PC-9 (cell line): ENCODE results near the gene SUSD2.

Experiments
- EZH2 ChIP-seq: fragments of 200-600 bp; sonication (generic); IDR thresholded peaks from 2 replicates; pipeline ENCODE4 v1.8.0; 2017; ENCODE audit warnings: antibody characterized with exemption, low read depth
- TF ChIP-seq, protein P1 (sequence below): fragments of 200-600 bp; sonication (generic); conservative IDR thresholded peaks from 2 replicates; pipeline ENCODE4 v1.6.1; 2017; ENCODE audit warnings: mixed run types, antibody characterized with exemption, mild to moderate bottlenecking, moderate library complexity

DNA sequence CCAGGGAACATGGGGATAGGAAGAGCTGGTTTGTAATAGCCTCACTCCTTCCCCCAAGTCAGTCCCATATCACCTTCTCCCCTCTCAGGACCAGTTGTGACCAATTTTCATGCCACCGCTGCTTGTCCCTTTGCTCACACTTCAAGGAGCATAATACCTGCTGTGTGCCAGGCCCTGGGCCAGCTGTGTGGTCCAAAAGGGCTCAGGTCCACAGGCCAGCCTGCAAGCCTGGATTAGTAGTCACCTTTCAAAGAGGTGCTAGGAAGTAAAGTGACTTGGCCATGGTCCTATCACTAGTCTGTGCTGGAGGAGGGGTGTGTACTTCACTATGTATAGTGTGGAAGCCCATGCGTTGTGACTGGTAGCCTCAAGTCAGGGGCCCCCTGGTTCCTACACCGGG lies 38.5 kb upstream of the SUSD2 start:
- TF ChIP-seq, protein P1, sequence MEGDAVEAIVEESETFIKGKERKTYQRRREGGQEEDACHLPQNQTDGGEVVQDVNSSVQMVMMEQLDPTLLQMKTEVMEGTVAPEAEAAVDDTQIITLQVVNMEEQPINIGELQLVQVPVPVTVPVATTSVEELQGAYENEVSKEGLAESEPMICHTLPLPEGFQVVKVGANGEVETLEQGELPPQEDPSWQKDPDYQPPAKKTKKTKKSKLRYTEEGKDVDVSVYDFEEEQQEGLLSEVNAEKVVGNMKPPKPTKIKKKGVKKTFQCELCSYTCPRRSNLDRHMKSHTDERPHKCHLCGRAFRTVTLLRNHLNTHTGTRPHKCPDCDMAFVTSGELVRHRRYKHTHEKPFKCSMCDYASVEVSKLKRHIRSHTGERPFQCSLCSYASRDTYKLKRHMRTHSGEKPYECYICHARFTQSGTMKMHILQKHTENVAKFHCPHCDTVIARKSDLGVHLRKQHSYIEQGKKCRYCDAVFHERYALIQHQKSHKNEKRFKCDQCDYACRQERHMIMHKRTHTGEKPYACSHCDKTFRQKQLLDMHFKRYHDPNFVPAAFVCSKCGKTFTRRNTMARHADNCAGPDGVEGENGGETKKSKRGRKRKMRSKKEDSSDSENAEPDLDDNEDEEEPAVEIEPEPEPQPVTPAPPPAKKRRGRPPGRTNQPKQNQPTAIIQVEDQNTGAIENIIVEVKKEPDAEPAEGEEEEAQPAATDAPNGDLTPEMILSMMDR = no peak
- no peak for TF ChIP-seq EZH2
